Thoracic aorta (tissue), 2 donors: ENCODE results near the gene FAT1. TPM values are rescaled to one million over a fixed set of nuclear protein-coding genes. Genes with fewer than 3 reads are reported as not detected.
A peak's percentile ranks its signal among the peaks of the same experiment; 100 is the strongest.

Source experiments
- ATAC-seq: fragments of 150-250 bp; one replicate; pipeline ENCODE4 v1.8.0; 2017; ENCODE audit warnings: low read depth; ENCODE audit not compliant: insufficient number of reproducible peaks, low FRiP score
- DNase-seq: peaks from one replicate; pipeline ENCODE4 v3.0.0-alpha.2; 2020; ENCODE audit warnings: low spot score
- H3K27ac ChIP-seq, 2 donors: fragments of 200-600 bp; sonication (generic); 1 replicate in 1 of 2; 2 replicates in 1 of 2; pipeline ENCODE4 v1.5.1; 2016; ENCODE audit warnings: mild to moderate bottlenecking in 2 of 2, moderate library complexity in 2 of 2
- H3K27me3 ChIP-seq: fragments of 200-600 bp; sonication (generic); replicated peaks from 2 replicates; pipeline ENCODE4 v1.6.0; 2016; ENCODE audit warnings: mild to moderate bottlenecking; ENCODE audit not compliant: insufficient read depth
- H3K36me3 ChIP-seq: fragments of 200-600 bp; sonication (generic); one replicate; pipeline ENCODE4 v1.5.1; 2016
- H3K4me1 ChIP-seq, 2 donors: fragments of 200-600 bp; sonication (generic); 1 replicate in 1 of 2; 2 replicates in 1 of 2; pipeline versions ENCODE4 v1.5.1 to v1.6.0; 2016; ENCODE audit warnings: low read depth in 2 of 2, mild to moderate bottlenecking in 1 of 2; ENCODE audit not compliant: control insufficient read depth in 1 of 2
- H3K4me3 ChIP-seq: fragments of 200-600 bp; sonication (generic); 2 replicates; pipeline ENCODE4 v1.5.1; 2016; ENCODE audit warnings: mild to moderate bottlenecking
- H3K9me3 ChIP-seq: fragments of 200-600 bp; sonication (generic); 2 replicates; pipeline ENCODE4 v1.5.1; 2016
- total RNA-seq, 2 donors: library from RNA; depleted of rRNA; stranded (reverse); fragments of >200 nt; gene quantifications; one replicate each; pipeline versions ENCODE4 v1.1.0 to v1.2.3, GENCODE V29; 2016
- TF ChIP-seq, protein P1 (sequence below): fragments of 200-600 bp; sonication (generic); IDR thresholded peaks from one replicate; pipeline ENCODE4 v1.5.1; 2019; ENCODE audit warnings: antibody characterized with exemption

FAT1 gene
- total RNA-seq, 2 donors from 2014 or later = 106 to 117 TPM

DNA sequence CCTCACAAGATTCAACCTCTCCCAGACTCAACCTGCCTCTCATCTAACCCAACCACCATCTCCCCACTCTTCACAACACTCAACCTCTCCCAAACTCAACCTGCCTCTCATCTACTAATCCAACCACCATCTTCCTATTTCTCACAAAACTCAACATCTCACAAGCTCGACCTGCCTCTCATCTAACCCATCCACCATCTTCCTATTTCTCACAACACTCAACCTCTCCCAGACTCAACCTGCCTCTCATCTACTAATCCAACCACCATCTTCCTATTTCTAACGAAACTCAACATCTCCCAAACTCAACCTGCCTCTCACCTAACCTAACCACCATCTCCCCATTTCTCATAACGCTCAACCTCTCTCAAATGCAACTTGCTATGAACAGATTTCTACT lies 29.8 kb downstream of the FAT1 start:
- Histone ChIP-seq H3K9me3 (no peaks in the 10 kb centered on the region), H3K4me3 (no peak overlapping the region), H3K27ac (peak overlapping the region; percentile 33 to 53), H3K27me3 (no peaks in the 10 kb centered on the region), H3K4me1 (peaks cover 9 to 37% of the 10 kb centered on the region in 2 donors), H3K36me3 (no peaks in the 10 kb centered on the region)
- ATAC-seq (no peak), DNase-seq (no peak)
- TF ChIP-seq, protein P1, sequence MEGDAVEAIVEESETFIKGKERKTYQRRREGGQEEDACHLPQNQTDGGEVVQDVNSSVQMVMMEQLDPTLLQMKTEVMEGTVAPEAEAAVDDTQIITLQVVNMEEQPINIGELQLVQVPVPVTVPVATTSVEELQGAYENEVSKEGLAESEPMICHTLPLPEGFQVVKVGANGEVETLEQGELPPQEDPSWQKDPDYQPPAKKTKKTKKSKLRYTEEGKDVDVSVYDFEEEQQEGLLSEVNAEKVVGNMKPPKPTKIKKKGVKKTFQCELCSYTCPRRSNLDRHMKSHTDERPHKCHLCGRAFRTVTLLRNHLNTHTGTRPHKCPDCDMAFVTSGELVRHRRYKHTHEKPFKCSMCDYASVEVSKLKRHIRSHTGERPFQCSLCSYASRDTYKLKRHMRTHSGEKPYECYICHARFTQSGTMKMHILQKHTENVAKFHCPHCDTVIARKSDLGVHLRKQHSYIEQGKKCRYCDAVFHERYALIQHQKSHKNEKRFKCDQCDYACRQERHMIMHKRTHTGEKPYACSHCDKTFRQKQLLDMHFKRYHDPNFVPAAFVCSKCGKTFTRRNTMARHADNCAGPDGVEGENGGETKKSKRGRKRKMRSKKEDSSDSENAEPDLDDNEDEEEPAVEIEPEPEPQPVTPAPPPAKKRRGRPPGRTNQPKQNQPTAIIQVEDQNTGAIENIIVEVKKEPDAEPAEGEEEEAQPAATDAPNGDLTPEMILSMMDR = no peak

DNA sequence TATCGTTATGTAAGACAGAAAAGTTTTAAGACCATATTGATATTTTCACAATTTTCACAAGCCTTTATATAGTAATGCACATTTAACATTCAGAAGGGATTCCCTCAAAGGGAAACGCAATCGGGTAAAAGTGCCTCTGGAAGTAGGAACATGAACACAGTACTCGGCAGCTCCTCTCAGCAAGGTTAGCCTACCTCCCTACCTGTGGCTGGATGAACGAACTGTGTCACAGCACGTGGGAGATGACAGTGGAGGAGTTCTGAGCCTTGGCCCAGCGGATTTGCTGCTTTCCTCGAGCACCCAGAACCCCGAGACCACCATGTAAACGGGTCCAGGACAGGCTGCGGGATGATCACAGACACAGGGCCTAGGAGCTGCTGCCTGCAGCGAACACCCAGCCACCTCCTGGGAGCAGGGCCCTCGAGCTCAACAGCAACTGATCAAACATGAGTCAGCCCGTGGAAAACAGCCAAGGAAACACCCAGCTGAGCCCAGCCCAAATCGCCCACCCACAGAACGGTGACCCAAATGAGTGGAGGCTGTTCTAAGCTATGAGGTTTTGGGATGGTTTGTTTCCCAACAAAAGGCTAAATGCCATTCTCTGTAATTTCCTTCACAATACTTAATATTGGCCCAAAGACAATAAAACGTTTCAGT lies 30.4 kb downstream of the FAT1 start:
- H3K9me3 ChIP-seq = no peaks in the 10 kb centered on the region
- ATAC-seq (peak; percentile 71), DNase-seq (peak; percentile 69)
- H3K4me1 ChIP-seq = peaks cover 10 to 43% of the 10 kb centered on the region in 2 donors
- TF ChIP-seq, protein P1 = no peak
- no peaks in the 10 kb centered on the region for H3K36me3 ChIP-seq
- peak overlapping the region; percentile 53 to 57 for H3K27ac ChIP-seq
- H3K4me3 ChIP-seq = peak overlapping the region; percentile 28
- no peaks in the 10 kb centered on the region for H3K27me3 ChIP-seq

- H3K27ac ChIP-seq = no peak overlapping the region
Measured at GRCh38 chr4:186691396-186691795, 32.3 kb downstream of the FAT1 start.

GRCh38 chr4:186689476-186689875 lies 34.2 kb downstream of the FAT1 start:
- H3K27ac ChIP-seq = no peak overlapping the region
- peaks cover 14 to 53% of the 10 kb centered on the region in 2 donors for H3K4me1 ChIP-seq

More at GRCh38 chr4:186691396-186691795, 32.3 kb downstream of the FAT1 start:
- TF ChIP-seq, protein P1 = no peak
- no peak for DNase-seq
- no peaks in the 10 kb centered on the region for H3K9me3 ChIP-seq
- no peaks in the 10 kb centered on the region for H3K36me3 ChIP-seq
- H3K27me3 ChIP-seq = no peaks in the 10 kb centered on the region
- H3K4me3 ChIP-seq = no peak overlapping the region
- H3K4me1 ChIP-seq = peaks cover 12 to 47% of the 10 kb centered on the region in 2 donors
- ATAC-seq = no peak

GRCh38 chr4:186688150-186688943 lies 35.3 kb downstream of the FAT1 start:
- no peak overlapping the region for H3K27ac ChIP-seq
- no peak for ATAC-seq
- TF ChIP-seq, protein P1 = no peak

More at GRCh38 chr4:186689476-186689875, 34.2 kb downstream of the FAT1 start:
- ATAC-seq (no peak), DNase-seq (no peak)
- Histone ChIP-seq H3K4me3 (no peak overlapping the region), H3K9me3 (no peaks in the 10 kb centered on the region), H3K36me3 (no peaks in the 10 kb centered on the region), H3K27me3 (no peaks in the 10 kb centered on the region)
- TF ChIP-seq, protein P1 = no peak

More at GRCh38 chr4:186688150-186688943, 35.3 kb downstream of the FAT1 start:
- Histone ChIP-seq H3K27me3 (no peaks in the 10 kb centered on the region), H3K36me3 (no peaks in the 10 kb centered on the region), H3K4me1 (peaks cover 13 to 46% of the 10 kb centered on the region in 2 donors), H3K9me3 (no peaks in the 10 kb centered on the region), H3K4me3 (no peak overlapping the region)
- no peak for DNase-seq
